HG03066 (cell line): ENCODE measurements around the gene RBM23.

Source experiments
- ATAC-seq: cut with Tn5 transposase; IDR thresholded peaks from one replicate; pipeline ENCODE4 v1.9.1; 2021; ENCODE audit warnings: low read depth; ENCODE audit not compliant: unreplicated experiment

Gene RBM23

GRCh38 chr14:22845821-22846625 lies 72.9 kb downstream of the RBM23 start:
- no peak for ATAC-seq

GRCh38 chr14:22845103-22845394 lies 73.9 kb downstream of the RBM23 start:
- no peak for ATAC-seq

GRCh38 chr14:22844221-22845102 lies 74.5 kb downstream of the RBM23 start:
- ATAC-seq: no peak
